ENCODE data around the gene MELTF. TPM values are rescaled to one million over a fixed set of nuclear protein-coding genes. Genes with fewer than 3 reads are reported as not detected.

Gene MELTF
- polyA plus RNA-seq, 1 donor, result 2.6 TPM

- no peak for DNase-seq
These were observed 35.6 kb downstream of the MELTF start for GRCh38 chr3:196994056-196994455.

GRCh38 chr3:196992461-196993065, 37.1 kb downstream of the MELTF start:
- no peak for DNase-seq

- DNase-seq, result no peak
These were observed 37.8 kb downstream of the MELTF start for GRCh38 chr3:196991581-196992460.

- DNase-seq, result no peak
These were observed 39.0 kb downstream of the MELTF start for GRCh38 chr3:196990601-196991007.

GRCh38 chr3:196989721-196990262, 39.8 kb downstream of the MELTF start:
- no peak for DNase-seq

- no peak for DNase-seq
These were observed 41.2 kb downstream of the MELTF start for GRCh38 chr3:196988241-196989029.

GRCh38 chr3:196987022-196987421, 42.6 kb downstream of the MELTF start:
- DNase-seq, result no peak

GRCh38 chr3:196985954-196986885, 43.4 kb downstream of the MELTF start:
- no peak for DNase-seq

- no peak for DNase-seq
These were observed 44.3 kb downstream of the MELTF start for GRCh38 chr3:196985298-196985697.

GRCh38 chr3:196983186-196983585, 46.4 kb downstream of the MELTF start:
- no peak for DNase-seq

- DNase-seq, result no peak
These were observed 48.0 kb downstream of the MELTF start for GRCh38 chr3:196981657-196982056.

GRCh38 chr3:196979545-196979944, 50.1 kb downstream of the MELTF start:
- no peak for DNase-seq

GRCh38 chr3:196976941-196977340, 52.7 kb downstream of the MELTF start:
- no peak for DNase-seq

- DNase-seq, result no peak
These were observed 54.3 kb downstream of the MELTF start for GRCh38 chr3:196975349-196975748.

- DNase-seq, result no peak
These were observed 55.0 kb downstream of the MELTF start for GRCh38 chr3:196974661-196975060.

- no peak for DNase-seq
These were observed 58.4 kb downstream of the MELTF start for GRCh38 chr3:196971094-196971698.

- DNase-seq, result no peak
These were observed 59.0 kb downstream of the MELTF start for GRCh38 chr3:196970547-196971093.

- no peak for DNase-seq
These were observed 59.7 kb downstream of the MELTF start for GRCh38 chr3:196969660-196970546.

GRCh38 chr3:196969134-196969659, 60.4 kb downstream of the MELTF start:
- no peak for DNase-seq

Data from left kidney (tissue), 2 donors.